ENCODE measurements around the gene COQ10B.
"Not testable (repeated sequence)": the region's sequence is repeated elsewhere in the genome, so short reads cannot be mapped to it uniquely, and the experiment has no call there.

COQ10B gene

DNA sequence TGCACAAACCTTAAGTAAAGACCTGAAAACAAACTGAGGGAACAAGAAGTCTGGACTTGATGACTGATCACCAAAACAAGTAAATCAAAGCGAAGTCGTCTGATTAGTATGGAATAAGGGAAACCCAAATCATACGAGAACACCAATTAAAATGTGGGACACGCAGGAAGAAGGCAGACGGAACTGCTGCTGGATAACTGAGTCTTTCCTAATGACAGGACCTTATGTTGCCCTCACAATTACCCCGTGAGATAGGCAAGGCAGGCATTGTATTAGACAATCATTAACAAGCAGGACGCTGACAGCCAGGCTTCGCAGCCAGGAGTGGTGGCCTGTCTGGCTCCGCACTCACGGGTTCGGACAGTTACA is 614 bp upstream of the COQ10B start:
- no peak for DNase-seq

DNA sequence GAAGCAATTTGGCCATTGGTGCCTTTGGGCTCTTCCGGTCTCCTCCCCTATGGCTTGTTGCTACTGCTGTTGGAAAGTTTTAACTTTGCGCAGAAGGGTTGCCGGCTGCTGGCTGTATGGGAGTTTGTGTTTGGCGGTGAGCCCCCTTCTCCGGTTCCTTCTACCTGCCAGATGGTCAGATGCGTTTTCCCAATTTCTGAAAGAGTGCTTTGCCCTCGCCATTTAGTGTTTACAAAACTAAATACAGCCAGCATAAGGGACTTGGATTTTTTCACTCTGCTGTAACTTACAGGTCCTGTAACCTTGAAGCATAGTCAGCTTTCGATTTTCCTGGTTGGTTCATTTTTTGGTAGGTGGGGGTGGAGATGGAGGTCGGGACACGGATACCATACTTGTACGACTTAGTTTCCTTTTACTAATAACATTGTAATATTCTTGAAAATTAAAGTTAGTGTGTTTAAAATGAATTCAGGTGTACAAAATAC is 604 bp downstream of the COQ10B start:
- DNase-seq = no peak

DNA sequence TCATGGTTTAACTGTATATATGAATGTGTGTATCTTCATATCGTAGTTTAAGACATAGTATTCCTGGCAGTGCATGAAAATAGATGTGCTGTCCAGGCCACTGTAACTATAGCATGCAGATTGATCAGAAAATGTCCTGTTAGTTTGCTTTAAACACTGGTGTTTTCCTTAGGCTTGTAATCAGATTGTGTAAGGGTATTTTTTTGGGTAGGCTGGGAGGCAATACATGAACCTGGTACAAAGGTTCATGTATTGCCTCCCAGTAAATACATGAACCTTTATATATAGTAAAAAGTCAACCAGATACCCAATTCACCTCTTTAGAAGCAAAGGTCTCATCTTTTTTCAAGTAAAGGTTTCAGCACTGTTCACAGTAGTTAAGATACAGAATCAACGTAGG is 1.6 kb downstream of the COQ10B start:
- no peak for DNase-seq

DNA sequence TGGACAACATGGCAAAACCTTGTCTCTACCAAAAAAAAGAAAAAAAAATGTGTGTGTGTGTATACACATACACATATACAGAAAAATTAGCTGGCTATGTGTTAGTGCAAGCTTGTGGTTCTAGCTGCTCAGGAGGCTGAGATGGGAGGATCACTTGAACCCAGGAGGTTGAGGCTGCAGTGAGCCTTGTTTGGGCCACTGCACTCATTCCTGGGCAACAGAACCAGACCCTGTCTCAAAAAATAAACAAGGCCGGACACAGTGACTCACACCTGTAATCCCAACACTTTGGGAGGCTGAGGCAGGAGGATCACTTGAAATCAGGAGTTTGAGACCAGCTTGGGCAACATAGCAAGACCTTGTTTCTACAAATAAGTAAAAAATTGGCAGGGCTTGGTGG is 2.1 kb downstream of the COQ10B start:
- DNase-seq = no peak

DNA sequence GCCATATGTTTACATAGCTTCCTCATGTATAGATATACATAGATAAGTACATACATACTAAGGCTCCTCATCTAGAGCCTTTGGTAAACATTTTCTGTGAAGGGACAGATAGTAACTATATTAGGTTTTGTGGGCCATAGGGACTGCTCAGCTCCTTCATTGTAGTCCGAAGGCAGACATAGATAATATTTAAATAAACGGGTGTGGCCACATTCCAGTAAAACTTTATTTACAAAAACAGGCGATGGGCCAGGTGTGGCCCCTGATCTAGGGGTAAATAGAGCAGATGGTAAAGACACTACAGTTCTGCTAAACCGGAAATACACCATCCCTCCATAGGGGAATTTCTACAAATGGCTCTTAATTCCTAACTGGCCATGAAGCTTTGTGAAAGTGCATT is 7.3 kb downstream of the COQ10B start:
- no peak for DNase-seq

DNA sequence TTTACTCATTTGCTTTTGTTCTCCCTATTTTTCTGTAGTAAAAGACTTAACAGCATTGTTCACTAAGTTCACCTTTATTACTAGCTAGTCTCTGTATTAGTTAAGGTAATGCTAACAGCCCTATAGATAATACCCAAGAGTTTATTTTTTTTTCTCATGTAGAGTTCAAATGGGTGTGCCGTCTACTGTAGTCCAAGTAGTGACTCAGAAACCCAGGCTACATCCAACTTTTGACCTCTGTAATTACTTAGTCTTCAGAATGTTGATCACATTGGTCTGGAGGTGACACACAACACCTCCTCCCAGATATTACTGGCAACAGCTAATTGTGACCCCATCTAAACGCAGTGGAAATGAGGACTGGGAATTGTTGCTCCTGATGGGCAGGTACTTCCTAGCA is 7.7 kb downstream of the COQ10B start:
- no peak for DNase-seq

DNA sequence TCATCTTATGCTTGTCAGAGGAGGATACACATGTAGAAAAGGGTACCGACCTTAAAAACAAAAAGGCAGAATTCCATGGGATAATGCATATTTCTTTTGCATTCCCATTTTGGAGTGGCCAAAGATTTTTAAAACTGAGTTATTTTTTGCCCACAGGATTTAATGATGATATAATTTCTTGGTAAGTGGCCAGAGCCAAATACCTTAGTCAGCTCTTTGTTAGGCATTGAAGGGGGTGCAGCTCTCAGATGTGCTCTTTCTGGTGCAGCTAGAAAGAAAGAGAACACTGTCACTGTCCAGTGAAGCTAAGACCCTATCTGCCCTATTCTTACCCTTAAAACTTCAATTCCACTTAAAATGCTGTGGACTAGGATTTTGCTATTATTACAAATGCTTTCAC is 10.8 kb downstream of the COQ10B start:
- no peak for DNase-seq

DNA sequence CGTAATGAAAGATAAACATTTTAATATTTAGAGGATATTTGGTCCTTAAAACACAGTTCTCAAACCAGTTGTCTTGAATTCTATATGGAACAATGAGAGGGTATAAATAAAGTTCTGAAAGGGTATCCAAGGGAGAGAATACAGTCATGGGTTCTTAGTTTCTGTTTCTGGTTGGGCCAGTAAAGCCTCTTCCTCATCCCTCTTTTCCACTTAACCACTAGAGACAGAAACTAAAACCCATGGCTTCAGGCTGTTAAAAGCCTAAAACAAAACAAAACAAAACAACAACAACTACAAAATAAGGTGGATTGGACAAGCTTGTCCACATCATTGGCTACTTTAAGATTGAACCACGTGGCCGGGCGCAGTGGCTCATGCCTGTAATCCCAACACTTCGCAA is 18.8 kb downstream of the COQ10B start:
- DNase-seq = no peak

DNA sequence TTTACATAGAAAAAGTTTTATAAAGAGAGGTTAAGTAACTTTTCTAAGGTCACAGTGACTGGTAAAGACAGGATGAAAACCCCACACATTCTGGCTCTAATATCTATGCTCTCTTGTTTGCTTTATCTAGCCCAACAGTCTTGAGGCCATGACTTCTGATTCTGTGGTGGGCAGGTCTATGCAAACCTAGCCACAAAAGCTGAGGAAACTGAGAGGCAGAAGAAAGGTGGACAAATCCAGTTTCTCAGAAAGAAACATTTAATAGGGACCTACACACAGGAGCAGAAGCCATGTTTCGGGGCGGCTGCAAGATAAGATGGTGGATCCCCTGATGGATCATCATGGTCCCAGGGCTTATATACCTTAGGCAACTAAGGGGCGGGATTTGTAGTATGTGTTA is 24.4 kb downstream of the COQ10B start:
- DNase-seq = no peak

DNA sequence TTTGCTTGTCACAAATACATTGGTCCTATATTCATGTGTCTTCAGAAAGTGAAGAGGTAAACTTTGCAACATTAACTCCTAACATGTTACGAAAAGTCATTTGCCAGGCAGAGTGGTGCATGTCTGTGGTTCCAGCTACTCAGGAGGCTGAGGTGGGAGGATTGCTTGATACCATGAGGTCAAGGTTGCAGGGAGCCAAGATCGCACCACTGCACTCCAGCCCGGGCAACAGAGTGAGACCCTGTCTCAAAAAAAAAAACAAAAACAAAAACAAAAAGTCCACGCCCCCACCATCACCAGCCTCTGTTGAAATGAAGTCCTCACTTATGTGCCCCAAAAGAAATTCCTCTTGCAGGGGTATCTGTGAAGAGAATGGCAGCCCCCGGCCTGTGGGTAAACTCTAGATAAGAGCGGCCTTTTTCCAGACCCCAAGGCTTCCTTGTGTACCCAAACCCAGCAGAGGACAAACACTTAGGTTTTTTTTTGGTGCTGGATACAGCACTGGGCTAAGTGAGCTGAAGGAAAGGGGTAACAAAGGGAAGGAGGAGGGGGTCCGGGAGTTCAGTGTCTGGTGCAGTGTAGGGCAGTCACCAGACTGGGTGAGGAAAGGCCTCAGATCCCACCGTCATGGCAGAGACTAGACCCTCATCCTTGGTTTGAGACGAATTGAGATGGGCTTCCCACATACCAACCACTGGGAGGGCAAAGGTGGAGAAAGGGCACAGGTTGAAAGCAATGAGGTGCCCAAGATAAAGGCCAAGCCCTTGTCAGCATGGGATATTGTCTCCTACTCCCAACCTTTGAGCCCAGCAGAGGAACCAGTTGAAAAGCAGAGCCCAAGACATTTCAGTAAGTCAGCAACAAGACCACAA is 27.0 kb downstream of the COQ10B start:
- DNase-seq = no peak

DNA sequence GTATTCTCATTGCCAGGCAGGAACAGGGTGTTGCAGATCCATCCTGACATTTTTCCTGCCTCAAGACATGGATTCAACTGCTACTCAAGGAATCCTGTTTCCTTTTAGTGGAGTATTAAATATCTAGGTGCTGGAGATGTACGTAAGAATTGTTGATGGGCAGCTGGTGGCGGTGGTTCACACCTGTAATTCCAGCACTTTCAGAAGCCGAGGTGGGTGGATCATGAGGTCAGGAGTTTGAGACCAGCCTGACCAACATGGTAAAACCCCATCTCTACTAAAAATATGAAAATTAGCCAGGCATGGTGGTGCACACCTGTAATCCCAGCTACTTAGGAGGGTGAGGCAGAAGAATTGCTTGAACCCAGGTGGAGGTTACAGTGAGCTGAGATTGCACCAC is 30.9 kb downstream of the COQ10B start:
- DNase-seq = not testable (repeated sequence)

DNA sequence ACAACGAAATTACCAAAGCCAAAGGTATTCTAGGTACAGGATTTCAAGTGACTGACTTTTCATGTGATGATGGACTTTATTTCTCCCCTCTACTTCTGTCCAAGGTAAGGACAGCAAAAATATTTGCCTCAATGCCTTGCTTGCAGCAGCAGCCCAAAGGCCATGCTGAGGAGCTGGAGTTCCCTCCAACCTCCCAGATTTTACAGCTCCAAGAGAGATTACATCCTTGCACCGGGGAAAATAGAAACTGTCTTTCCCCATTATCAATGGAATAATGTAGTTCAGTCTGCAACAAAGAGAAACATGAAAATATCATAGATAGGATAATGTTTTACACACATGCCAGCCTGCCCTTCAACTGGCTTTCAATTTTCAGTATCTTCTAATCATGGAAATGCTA is 32.8 kb downstream of the COQ10B start:
- DNase-seq = no peak

DNA sequence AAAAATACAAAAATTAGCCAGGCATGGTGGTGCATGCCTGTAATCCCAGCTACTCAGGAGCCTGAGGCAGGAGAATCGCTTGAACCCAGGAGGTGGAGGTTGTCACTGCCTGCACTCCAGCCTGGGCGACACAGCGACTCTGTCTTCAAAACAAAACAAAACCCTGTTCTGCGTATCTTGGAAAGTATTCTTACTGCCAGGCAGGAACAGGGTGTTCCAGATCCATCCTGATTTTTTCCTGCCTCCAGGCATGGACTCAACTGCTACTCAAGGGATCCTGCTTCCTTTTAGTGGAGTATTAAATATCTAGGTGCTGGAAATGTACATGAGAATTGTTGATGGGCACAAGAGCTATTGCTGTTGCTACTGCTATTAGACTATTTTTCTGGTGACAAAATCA is 34.0 kb downstream of the COQ10B start:
- DNase-seq = no peak

DNA sequence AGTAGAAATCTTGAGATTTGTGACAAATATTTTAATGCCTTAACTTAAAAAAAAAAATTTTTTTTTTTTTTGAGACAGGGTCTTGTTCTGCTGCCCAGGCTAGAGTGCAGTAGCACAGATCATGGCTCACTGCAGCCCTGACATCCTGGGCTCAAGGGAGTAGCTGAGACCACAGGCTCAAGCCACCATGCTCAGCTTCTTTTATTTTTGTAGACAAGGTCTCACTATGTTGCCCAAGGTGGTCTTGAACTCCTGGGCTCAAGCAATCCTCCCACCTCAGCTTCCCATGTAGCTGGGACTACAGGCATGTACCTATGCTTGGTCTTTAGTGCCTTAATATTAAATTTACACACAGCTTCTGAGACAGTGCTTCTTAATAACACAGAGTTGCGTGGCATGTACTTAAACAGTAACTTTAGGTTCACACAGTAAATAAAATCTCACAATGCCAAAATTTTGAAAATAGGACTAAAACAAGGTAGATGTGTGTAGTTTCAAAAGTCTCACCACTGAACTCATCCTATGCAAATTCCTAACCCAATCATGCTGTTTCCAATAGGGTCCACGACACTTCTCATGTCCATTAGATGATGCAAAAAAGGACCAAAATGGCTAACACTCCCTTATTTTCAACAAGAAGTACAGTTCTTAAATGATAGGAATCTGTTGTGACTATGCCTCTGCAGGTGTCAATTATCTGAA is 42.2 kb downstream of the COQ10B start:
- no peak for DNase-seq

DNA sequence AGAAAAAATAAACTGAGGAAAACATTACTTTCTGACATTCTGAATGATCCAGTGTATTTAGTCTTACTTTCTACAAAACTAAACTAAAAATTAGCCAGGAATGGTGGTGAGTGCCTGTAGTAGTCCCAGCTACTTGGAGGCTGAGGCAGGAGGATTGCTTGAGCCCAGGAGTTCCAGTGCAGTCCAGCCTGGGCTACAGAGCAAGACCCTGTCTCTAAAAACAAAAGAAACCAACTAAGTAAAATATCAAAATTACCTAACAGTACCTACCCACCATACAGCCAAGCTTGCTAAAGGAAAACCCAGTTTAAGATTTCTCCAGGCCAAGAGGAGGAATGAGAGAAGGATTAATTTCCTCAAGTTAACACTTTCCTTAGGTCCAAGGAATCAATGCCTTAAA is 43.3 kb downstream of the COQ10B start:
- DNase-seq = no peak

DNA sequence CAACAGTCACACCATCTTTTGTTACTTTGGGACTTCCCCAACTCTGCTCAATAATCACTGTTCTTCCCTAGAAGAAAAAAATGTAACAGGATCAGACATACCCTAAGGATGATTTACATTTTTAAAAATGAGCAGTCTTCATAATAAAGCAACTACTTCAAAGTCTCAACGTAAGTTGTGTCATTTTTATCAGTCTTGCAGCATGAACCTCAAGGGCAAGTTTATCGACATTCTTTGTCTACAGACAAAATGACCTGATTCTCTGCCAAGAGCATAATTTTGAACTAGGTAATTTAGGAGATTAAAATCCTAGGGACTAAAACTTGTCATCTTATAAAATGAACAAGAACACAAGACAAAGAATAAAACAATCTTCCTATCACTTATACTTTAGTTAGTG is 44.0 kb downstream of the COQ10B start:
- DNase-seq = no peak

DNA sequence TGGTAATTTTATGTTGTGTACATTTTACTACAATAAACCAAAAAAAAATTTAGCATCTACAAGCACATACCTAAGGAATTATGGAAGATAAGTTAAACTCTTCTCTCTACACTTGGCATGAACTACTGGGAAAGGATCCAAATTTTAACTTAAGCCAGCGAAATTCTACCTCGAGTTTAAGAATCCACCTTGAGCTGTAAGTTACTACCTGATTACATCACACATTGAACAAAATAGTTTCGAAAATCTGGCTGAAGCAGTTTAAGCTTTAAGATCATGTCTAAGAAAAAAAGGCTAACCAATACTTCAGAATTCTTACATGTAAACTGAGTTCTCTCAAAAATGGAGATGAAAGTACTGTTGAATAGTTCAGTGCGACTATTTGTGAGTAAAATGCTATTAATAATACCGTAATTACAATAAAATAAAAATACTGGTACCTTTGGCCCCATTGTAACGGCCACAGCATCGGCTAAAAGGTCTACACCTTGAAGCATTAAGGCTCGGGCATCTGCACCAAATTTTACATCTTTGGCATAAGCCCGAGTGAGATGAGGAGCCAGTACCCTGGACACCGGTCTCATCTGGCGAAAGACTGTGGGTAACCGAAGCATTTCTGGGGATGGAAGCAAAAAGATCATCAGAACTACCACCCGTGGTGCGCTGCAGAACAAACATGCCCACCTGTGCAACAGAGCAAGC is 45.0 kb downstream of the COQ10B start:
- DNase-seq = no peak

DNA sequence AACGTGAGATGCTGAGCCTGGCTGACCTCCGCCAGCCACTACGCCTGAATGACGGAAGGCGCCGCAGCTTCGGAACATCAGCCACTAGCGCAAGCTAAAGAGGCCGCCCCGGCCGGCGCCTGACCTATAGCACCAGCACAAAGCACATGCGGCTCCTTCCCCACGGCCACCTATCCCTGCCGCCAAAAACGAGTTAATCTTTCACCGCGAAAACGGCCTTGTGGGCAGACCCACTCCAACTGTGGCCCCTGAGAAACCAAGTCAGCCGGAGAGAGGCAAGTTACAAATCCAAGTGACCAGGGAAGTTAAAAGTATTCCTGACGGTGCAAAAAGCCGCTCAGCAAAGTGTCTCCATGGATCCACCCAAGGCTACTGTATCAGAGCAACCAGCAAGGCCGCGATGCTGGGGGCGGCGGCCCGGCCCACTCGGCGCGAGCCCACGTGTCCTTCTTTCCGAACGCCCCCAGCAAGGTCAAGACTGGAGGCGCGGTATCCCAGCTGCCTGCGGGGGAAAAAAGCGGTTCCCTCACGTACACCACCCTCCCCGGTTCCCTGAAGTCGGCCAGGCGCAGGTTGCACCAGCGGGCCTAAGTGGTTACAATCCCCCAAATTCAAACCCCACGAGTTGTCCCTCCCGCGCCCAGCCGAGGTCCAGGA is 45.7 kb downstream of the COQ10B start:
- peak; percentile 53 for DNase-seq

DNA sequence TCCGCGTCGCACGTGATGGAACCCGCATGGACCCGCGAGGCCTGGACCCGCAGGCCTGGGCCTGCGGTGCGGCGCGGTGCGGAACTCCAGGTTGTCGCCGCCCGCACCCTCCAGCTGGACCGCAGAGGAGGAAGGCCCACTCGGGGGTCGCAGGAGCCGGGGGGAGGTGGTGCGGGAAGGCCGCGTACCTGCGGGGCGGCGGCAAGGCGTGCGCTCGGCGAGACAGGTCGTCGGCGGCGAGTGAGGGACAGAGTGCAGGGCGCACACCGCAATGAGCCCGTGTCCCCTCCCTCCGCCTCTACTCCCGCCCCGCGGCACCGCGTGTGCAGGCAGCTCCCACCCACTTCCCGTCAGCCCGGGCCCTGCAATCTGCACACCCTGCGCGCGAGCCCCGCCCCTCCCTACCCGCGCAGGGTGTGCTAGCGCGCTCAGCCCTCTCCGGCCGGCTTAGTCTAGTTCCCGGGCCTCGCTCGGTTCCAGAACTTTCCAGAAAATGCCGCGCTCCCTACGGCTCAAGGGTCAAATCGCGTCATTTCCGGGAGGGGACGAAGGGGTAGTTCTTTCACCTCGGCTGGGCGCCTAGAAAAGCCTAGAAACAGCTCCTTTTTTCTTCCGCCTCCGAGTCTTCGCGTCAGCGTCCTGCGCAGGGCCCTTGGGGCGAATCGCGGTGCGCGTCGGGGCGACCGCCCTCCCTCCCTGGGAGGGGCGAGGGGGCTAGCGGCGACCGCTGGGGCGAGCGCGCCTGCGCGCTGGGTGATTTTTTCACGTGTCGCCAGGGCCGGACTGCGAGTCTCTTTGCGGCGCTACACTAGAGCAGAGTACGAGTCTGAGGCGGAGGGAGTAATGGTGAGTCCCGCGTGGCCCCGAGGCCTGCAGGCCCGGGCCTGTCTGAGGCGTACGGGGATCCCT is 46.5 kb downstream of the COQ10B start, which contains the start of the genes HSPD1 and HSPE1:
HSPD1 (minus strand) TSS at position 247 of the 909 bp plus-strand sequence. CDS start 992 bp downstream, outside the sequence.
HSPE1 (plus strand) TSS at position 786 of the 909 bp plus-strand sequence; CDS start at position 844, 58 bp downstream.
- peak; percentile 99 for DNase-seq

DNA sequence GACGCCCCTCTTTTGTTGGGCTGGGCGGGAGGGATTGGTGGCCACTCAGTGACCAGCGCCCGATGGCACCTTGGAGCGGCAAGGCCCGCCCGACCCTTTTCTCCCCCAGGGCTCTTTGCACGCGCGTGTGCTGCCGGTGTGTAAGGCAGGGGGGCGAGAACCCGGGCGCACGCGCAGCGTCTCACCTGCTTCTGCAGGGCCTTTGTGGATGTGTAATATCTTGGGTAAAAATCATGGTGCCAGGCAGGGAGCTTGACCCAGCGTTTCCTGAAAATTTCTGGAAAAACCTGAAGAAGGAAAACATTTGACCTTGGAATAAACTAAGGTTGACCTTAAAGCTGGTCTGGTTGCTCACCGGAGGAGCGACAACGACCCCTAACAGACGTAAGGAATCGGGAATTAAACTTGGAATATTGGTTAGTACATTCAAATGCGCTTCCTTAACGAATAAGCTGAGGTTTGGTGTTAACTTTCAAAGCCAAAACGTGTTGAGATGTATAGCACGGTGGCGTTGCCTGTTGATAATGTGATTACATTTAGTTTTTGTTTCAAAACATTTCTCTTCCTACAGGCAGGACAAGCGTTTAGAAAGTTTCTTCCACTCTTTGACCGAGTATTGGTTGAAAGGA is 47.3 kb downstream of the COQ10B start:
- peak; percentile 27 for DNase-seq

DNA sequence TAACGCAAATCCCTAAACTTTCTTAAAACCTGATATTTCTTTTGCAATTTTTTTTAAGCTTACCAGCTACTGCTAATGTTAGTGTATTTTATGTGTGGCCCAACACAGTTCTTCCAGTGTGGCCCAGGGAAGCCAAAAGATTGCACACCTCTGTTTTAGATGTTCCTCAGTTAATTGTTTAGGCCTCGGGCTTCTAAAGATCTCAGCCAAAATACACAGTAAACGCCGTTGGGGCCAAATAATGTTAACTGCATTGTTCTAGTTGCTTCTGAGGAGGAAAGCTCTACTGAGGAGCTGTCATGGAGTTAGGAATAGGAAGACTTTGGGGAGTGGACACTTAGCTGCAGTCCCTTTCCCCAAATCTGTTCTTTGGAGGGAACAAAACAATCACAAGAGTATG is 48.8 kb downstream of the COQ10B start:
- DNase-seq = no peak

Measured in CD4-positive, alpha-beta T cell treated with Interleukin-21 for 1 hour (primary cell).